Choroid plexus epithelial cell (primary cell): Measurements from ENCODE around the gene VIP.
"Not testable (repeated sequence)": the region's sequence is repeated elsewhere in the genome, so short reads cannot be mapped to it uniquely, and the experiment has no call there.

ENCODE experiments used
- DNase-seq: peaks from one replicate; pipeline ENCODE4 v3.0.0-alpha.2; 2010; ENCODE audit warnings: low read depth
- H3K4me3 ChIP-seq: 2 replicates; pipeline ENCODE4 v1.5.1; 2011; ENCODE audit warnings: low read depth, mild to moderate bottlenecking, control low read depth, low read length, moderate library complexity
- TF ChIP-seq, protein P1 (sequence below): conservative IDR thresholded peaks from 2 replicates; pipeline ENCODE4 v1.5.1; 2011; ENCODE audit warnings: low read depth, mild to moderate bottlenecking, control low read depth, inconsistent platforms, low read length, moderate library complexity

Gene VIP

DNA sequence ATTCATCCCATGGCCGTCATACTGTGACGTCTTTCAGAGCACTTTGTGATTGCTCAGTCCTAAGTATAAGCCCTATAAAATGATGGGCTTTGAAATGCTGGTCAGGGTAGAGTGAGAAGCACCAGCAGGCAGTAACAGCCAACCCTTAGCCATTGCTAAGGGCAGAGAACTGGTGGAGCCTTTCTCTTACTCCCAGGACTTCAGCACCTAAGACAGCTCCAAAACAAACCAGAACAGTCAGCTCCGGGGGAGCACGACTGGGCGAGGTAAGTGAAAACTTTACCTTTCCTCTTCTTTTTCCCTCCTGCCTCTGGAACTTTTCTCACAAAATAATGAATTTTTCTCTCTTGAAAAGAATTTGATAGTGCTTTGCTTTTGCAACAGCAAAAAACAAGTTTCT, at the start of gene VIP:
TSS of gene VIP (plus strand) at position 104 of the 400 bp plus-strand sequence. CDS start 1,381 bp downstream, outside the sequence.
- DNase-seq = peak; percentile 66
- TF ChIP-seq, protein P1, sequence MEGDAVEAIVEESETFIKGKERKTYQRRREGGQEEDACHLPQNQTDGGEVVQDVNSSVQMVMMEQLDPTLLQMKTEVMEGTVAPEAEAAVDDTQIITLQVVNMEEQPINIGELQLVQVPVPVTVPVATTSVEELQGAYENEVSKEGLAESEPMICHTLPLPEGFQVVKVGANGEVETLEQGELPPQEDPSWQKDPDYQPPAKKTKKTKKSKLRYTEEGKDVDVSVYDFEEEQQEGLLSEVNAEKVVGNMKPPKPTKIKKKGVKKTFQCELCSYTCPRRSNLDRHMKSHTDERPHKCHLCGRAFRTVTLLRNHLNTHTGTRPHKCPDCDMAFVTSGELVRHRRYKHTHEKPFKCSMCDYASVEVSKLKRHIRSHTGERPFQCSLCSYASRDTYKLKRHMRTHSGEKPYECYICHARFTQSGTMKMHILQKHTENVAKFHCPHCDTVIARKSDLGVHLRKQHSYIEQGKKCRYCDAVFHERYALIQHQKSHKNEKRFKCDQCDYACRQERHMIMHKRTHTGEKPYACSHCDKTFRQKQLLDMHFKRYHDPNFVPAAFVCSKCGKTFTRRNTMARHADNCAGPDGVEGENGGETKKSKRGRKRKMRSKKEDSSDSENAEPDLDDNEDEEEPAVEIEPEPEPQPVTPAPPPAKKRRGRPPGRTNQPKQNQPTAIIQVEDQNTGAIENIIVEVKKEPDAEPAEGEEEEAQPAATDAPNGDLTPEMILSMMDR = no peak
- no peak within 1 kb of the TSS for H3K4me3 ChIP-seq

DNA sequence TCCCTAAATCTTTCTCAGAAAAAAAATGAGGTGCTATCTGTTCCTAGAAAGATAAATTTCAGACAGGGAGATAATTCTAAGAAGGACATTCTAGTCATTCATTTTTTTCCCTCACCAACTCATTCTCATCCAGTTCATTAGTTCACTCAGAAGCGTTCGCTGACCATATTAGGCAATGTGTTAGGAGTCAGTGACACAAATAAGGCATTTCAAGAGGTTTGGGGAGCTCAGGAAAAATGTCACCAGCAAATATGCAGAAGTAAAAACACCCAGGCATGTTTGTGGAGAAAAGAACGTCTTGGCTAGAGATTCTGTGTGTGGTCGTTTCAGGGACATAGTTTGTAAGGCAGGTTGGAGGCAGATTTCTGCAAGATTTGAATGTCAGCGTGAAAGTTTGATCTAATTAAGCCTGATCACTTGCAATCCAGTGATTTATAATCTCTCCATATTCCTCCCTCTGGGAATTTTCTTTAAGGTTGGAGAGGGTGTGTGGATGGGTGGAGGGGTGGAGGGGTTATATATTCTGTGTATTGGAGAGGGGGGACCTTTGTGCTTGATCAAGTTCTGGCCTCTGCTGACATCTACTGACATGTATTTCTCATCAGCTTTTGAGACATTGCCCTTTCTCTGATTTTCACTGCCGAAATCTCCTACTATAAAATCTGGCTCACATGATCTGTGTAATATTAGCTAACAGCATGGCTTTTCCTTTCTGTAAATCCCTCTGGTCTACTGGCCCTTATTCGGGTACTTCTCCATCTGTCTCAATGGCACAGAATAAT, 49.3 kb upstream of the VIP start:
- DNase-seq = peak; percentile 25
- TF ChIP-seq, protein P1 = peak; percentile 7
- no peak overlapping the region for H3K4me3 ChIP-seq

DNA sequence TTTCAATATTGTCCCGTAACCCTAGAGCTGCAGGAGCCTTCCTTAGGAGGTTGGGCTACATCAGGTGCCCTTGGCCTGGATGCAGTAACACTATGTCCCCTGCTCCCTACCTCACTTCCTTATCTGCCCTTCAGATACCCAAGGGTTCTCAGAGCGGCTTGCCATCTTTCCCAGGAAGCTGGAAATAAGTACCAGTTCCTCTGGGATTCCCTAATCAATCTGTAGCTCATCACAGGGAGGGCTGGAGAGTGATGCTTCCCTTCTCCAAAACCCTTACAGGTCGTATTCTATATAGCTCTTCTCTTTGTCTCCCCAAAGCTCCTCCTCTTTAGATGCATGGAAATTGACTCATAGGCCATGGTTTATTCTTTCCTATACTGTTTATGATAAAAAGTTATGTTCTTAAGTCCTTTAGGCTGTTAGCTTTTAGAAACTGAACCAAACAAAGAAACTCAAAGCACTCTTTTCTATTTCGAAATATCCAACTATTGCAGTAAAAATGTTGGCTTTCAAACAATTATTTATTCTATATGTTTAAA, 48.7 kb upstream of the VIP start:
- no peak overlapping the region for H3K4me3 ChIP-seq
- TF ChIP-seq, protein P1 = no peak
- no peak for DNase-seq

DNA sequence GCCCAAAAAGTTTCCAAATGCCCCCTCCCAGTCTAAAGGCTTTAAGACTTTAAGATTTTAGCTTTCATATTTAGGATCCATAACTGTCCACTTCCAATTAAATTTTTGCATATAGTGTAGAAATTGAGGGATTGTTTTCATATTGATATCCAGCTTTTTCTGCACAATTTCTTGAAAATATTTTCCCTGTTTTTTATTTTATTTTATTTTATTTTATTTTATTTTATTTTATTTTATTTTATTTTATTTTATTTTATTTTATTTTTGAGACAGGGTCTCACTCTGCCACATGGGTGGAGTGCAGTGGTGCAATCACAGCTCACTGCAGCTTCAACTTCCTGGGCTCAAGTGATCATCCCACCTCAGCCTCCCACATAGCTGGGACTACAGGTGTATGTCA, 46.8 kb upstream of the VIP start:
- DNase-seq, H3K4me3 ChIP-seq: not testable (repeated sequence)

DNA sequence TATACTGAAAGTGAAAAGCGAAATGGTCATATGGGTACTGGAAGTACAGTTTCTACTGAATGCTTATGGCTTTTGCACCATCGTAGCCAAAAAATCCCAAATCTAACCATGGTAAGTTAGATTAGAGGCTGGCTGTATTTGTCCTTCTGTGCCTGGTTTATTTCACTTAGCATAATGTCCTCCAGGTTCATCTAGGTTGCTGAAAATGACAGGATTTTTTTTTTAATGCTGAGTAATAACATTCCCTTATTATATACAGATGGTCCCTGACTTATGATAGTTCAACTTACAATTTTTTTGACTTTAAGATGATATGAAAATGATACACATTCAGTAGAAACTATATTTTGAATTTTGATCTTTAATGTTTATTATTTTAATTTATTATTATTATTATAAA, 45.3 kb upstream of the VIP start:
- no peak overlapping the region for H3K4me3 ChIP-seq
- DNase-seq = no peak
- TF ChIP-seq, protein P1 = no peak

DNA sequence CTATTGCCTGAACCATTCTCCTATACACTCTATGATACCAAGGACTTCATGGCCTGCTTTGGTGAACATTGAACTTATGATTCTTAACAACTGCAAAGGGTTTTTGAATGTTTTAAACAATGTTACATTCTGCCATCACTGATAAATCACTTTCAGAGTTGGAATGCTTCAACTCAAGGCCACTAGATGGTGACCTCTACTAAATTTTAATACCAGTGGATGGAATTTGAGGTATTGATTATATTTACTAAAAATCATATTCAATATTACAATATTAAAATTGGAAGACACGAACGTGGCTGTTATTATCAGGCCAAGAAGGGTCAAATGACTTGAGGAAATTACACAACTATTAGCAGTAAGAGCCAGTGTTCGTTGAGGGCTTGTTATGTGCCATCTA, 34.3 kb upstream of the VIP start:
- no peak for DNase-seq
- TF ChIP-seq, protein P1 = no peak
- H3K4me3 ChIP-seq = no peak overlapping the region

DNA sequence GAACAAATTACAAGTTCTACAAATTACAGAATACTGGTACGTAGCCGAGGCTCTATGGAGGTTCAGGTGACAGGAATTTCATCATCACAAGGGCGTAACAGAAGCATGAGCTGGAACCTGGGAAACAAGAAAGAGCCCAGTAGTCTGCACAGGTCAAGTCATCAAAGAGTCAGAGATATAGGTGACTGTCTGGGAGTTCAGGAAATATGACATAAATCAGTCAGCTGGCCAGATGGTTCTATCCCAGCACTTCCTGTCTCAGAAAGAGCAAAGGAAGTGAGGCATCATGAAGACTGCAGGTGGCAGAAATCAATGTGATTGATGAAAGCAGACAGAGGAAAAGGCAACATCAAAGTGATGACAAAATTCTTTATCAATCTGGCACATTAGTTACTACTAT, 29.6 kb upstream of the VIP start:
- peak; percentile 6 for DNase-seq
- no peak overlapping the region for H3K4me3 ChIP-seq
- TF ChIP-seq, protein P1 = no peak
